HepG2 (cell line): ENCODE measurements around the gene ZBTB4. TPM values are rescaled to one million over a fixed set of nuclear protein-coding genes. Genes with fewer than 3 reads are reported as not detected.

Source experiments
- CC2D1A ChIP-seq: sonication (generic); formaldehyde crosslinking; IDR thresholded peaks from 2 replicates; pipeline ENCODE4 v1.8.1; 2023; ENCODE audit warnings: mild to moderate bottlenecking, missing genetic modification reagents
- FIP1L1 ChIP-seq: fragments of 200-400 bp; formaldehyde crosslinking; IDR thresholded peaks from 2 replicates; pipeline ENCODE4 v1.6.1; 2018; ENCODE audit warnings: low read depth, mild to moderate bottlenecking, low read length, moderate library complexity, borderline replicate concordance; ENCODE audit not compliant: insufficient read depth
- HDAC1 ChIP-seq: sonication (generic); formaldehyde crosslinking; IDR thresholded peaks from 2 replicates; pipeline ENCODE4 v1.5.1; 2020; ENCODE audit warnings: mild to moderate bottlenecking, missing genetic modification reagents
- MED1 ChIP-seq: sonication (generic); formaldehyde crosslinking; IDR thresholded peaks from 2 replicates; pipeline ENCODE4 v1.4.0; 2020; ENCODE audit warnings: missing genetic modification reagents
- RARA ChIP-seq: IDR thresholded peaks from 2 replicates; pipeline ENCODE4 v1.6.1; 2016; ENCODE audit warnings: missing genetic modification reagents, missing compliant biosample characterization
- THAP11 ChIP-seq: IDR thresholded peaks from 2 replicates; pipeline ENCODE4 v1.6.1; 2016; ENCODE audit warnings: missing biosample characterization, missing genetic modification reagents
- TRAFD1 ChIP-seq: sonication (generic); formaldehyde crosslinking; IDR thresholded peaks from 2 replicates; pipeline ENCODE4 v1.5.1; 2020; ENCODE audit warnings: missing genetic modification reagents, mild to moderate bottlenecking, borderline replicate concordance
- ZBTB21 ChIP-seq: sonication (generic); formaldehyde crosslinking; IDR thresholded peaks from 2 replicates; pipeline ENCODE4 v1.4.0; 2020; ENCODE audit warnings: missing genetic modification reagents
- ZFX ChIP-seq: sonication (generic); formaldehyde crosslinking; IDR thresholded peaks from 2 replicates; pipeline ENCODE4 v1.4.0; 2020; ENCODE audit warnings: mild to moderate bottlenecking, low read depth, missing genetic modification reagents, moderate library complexity
- ZNF230 ChIP-seq: sonication (generic); formaldehyde crosslinking; IDR thresholded peaks from 2 replicates; pipeline ENCODE4 v1.4.0; 2020; ENCODE audit warnings: mild to moderate bottlenecking, missing genetic modification reagents
- ZNF337 ChIP-seq: sonication (generic); formaldehyde crosslinking; IDR thresholded peaks from 2 replicates; pipeline ENCODE4 v1.5.1; 2020; ENCODE audit warnings: missing genetic modification reagents, low read depth, mild to moderate bottlenecking, borderline replicate concordance
- ZNF562 ChIP-seq: sonication (generic); formaldehyde crosslinking; IDR thresholded peaks from 2 replicates; pipeline ENCODE4 v1.8.0; 2022; ENCODE audit warnings: missing genetic modification reagents, borderline replicate concordance
- ZNF598 ChIP-seq: sonication (generic); formaldehyde crosslinking; IDR thresholded peaks from 2 replicates; pipeline ENCODE4 v1.5.1; 2020; ENCODE audit warnings: mild to moderate bottlenecking, missing genetic modification reagents, borderline replicate concordance
- polyA plus RNA-seq, 8 experiments: library from polyadenylated mRNA; depleted of rRNA in 3 of 8; stranded (reverse) in 7 of 8; unstranded in 1 of 8; fragments of >200 nt; fragmentation: Illumina TruSeq in 4 of 8; extraction: Trizol in 4 of 8; gene quantifications; 2 replicates each; pipeline versions ENCODE4 v1.2.1 to v1.2.3, GENCODE V29; 2011 to 2016; ENCODE audit warnings: low read depth in 4 of 8, missing spikeins in 1 of 8, mixed read lengths in 1 of 8; ENCODE audit not compliant: insufficient read depth in 1 of 8
- total RNA-seq, 5 experiments: library from RNA; depleted of rRNA; stranded (reverse); fragments of >200 nt; fragmentation: Illumina TruSeq; extraction: Trizol; gene quantifications; 2 replicates each; pipeline ENCODE4 v1.2.3, GENCODE V29; 2016; ENCODE audit warnings: low read depth in 1 of 5
- TF ChIP-seq, protein P1 (sequence below): sonication (generic); formaldehyde crosslinking; IDR thresholded peaks from 2 replicates; pipeline ENCODE4 v1.4.0; 2020; ENCODE audit warnings: mild to moderate bottlenecking, missing genetic modification reagents
- TF ChIP-seq, protein P2 (sequence below): sonication (generic); formaldehyde crosslinking; conservative IDR thresholded peaks from 2 replicates; pipeline ENCODE4 v1.8.0; 2022; ENCODE audit warnings: low read depth, missing genetic modification reagents
- TF ChIP-seq, protein P3 (sequence below): sonication (generic); formaldehyde crosslinking; IDR thresholded peaks from 2 replicates; pipeline ENCODE4 v1.5.0; 2020; ENCODE audit warnings: missing genetic modification reagents, mild to moderate bottlenecking, borderline replicate concordance

Gene ZBTB4
- total and polyA plus RNA-seq, 2 of the 13 experiments (the other 11 are each of a cell fraction or from before 2014, with no cell fraction given) = 4.3 to 7.4 TPM

- TF ChIP-seq ZNF562 (CRISPR knock-in tag) = no peak
- TF ChIP-seq THAP11 (CRISPR knock-in tag) = 0 out of 2 replicates have a peak, but pooled peaks have one; percentile 8
- TF ChIP-seq, protein P1, sequence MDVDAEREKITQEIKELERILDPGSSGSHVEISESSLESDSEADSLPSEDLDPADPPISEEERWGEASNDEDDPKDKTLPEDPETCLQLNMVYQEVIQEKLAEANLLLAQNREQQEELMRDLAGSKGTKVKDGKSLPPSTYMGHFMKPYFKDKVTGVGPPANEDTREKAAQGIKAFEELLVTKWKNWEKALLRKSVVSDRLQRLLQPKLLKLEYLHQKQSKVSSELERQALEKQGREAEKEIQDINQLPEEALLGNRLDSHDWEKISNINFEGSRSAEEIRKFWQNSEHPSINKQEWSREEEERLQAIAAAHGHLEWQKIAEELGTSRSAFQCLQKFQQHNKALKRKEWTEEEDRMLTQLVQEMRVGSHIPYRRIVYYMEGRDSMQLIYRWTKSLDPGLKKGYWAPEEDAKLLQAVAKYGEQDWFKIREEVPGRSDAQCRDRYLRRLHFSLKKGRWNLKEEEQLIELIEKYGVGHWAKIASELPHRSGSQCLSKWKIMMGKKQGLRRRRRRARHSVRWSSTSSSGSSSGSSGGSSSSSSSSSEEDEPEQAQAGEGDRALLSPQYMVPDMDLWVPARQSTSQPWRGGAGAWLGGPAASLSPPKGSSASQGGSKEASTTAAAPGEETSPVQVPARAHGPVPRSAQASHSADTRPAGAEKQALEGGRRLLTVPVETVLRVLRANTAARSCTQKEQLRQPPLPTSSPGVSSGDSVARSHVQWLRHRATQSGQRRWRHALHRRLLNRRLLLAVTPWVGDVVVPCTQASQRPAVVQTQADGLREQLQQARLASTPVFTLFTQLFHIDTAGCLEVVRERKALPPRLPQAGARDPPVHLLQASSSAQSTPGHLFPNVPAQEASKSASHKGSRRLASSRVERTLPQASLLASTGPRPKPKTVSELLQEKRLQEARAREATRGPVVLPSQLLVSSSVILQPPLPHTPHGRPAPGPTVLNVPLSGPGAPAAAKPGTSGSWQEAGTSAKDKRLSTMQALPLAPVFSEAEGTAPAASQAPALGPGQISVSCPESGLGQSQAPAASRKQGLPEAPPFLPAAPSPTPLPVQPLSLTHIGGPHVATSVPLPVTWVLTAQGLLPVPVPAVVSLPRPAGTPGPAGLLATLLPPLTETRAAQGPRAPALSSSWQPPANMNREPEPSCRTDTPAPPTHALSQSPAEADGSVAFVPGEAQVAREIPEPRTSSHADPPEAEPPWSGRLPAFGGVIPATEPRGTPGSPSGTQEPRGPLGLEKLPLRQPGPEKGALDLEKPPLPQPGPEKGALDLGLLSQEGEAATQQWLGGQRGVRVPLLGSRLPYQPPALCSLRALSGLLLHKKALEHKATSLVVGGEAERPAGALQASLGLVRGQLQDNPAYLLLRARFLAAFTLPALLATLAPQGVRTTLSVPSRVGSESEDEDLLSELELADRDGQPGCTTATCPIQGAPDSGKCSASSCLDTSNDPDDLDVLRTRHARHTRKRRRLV = no peak
- TF ChIP-seq HDAC1 (CRISPR knock-in tag) = peak; percentile 53
- 0 out of 2 replicates have a peak, but pooled peaks have one; percentile 13 for TF ChIP-seq ZNF230
- TF ChIP-seq, protein P2, sequence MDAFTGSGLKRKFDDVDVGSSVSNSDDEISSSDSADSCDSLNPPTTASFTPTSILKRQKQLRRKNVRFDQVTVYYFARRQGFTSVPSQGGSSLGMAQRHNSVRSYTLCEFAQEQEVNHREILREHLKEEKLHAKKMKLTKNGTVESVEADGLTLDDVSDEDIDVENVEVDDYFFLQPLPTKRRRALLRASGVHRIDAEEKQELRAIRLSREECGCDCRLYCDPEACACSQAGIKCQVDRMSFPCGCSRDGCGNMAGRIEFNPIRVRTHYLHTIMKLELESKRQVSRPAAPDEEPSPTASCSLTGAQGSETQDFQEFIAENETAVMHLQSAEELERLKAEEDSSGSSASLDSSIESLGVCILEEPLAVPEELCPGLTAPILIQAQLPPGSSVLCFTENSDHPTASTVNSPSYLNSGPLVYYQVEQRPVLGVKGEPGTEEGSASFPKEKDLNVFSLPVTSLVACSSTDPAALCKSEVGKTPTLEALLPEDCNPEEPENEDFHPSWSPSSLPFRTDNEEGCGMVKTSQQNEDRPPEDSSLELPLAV (CRISPR knock-in tag) = no peak
- TF ChIP-seq, protein P3, sequence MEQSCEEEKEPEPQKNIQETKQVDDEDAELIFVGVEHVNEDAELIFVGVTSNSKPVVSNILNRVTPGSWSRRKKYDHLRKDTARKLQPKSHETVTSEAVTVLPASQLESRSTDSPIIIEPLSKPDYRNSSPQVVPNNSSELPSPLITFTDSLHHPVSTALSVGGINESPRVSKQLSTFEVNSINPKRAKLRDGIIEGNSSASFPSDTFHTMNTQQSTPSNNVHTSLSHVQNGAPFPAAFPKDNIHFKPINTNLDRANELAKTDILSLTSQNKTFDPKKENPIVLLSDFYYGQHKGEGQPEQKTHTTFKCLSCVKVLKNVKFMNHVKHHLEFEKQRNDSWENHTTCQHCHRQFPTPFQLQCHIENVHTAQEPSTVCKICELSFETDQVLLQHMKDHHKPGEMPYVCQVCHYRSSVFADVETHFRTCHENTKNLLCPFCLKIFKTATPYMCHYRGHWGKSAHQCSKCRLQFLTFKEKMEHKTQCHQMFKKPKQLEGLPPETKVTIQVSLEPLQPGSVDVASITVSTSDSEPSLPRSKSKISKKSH = no peak
- TF ChIP-seq CC2D1A (CRISPR knock-in tag) = no peak
- peak; percentile 48; the same call in 1 of the 2 replicates for TF ChIP-seq ZNF598 (CRISPR knock-in tag)
- TF ChIP-seq RARA = no peak
- TF ChIP-seq MED1 (CRISPR knock-in tag) = no peak
- TF ChIP-seq ZBTB21 (CRISPR knock-in tag) = no peak
- no peak for TF ChIP-seq FIP1L1
- peak; percentile 23; the same call in 1 of the 2 replicates for TF ChIP-seq ZFX (CRISPR knock-in tag)
- no peak for TF ChIP-seq TRAFD1 (CRISPR knock-in tag)
- TF ChIP-seq ZNF337 (CRISPR knock-in tag) = no peak
These were observed 887 bp downstream of the ZBTB4 start (continued) for GRCh38 chr17:7478276-7479212.
